RPMI8226 (cell line): ENCODE measurements around the gene TJAP1.
"Not testable (repeated sequence)": the region's sequence is repeated elsewhere in the genome, so short reads cannot be mapped to it uniquely, and the experiment has no call there.

Source experiments
- DNase-seq: peaks from one replicate; pipeline ENCODE4 v3.0.0-alpha.2; 2015

TJAP1 gene

DNA sequence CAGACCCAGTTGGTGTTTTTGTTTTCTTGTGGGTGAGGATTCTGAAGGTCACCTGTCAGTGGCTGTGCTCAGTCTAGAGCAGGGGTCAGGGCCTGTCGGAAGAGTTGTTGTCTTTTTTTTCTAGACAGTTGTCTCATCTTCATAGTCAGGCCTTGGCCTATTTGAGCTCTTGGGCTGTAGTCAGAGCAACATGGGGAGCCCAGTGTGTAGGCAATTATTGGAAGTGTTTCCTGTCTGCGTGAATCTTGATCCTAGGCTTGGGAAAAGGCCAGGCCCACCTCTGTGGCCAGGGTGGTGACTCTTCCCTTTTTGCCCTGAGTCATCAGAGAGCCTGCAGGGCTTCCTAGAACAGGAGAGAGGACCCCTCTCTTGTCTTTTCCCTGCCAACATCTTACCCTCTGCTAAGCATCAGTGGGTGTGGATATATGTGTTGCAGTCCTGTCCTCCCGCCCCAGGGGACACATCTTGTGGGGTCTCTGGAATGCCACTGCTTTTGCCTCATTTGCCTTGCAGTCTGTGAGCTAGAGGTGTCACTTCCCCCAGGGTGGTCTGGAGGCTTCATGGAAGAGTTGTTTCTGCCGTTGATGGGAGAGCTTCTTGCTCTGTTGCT, 11.4 kb downstream of the TJAP1 start:
- no peak for DNase-seq

DNA sequence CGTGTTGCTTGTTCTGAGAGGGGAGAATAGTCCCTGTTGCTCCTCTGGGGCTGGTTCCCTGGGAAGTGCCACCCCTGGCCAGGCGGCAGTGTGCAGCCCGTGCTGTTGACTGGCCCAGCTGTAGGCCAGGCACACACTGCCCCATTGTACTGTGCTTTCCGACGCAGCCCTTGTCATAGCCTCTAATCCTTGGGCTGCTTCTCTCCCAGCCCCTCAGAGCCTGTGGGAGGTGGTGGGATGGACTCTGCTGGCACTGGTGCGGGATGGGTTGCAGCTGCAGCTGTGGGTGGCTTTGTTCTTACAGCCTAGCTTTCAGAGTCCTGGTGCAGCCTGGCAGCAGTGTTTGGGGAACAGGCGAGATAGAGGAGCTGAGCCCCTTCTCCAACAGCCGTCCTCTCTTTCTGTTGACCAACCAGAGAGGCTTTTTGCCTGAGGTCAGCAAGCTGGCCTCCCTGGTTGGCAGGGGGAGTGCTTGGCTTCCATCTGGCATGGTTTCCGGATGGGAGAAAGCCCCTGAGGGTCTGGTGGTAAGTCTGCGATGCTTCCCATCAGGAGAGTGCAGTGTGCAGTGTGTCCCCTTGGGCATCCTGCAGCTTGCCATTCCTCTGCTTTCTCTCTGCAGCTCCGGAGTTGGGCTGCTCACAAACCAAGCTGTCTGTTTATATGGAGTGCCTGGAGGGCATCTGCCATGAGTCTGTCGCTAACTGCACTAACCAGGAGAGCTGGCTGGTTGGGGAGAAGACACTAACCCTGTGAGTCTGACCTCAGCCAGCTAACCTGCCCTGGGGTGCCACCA, 12.1 kb downstream of the TJAP1 start:
- no peak for DNase-seq

DNA sequence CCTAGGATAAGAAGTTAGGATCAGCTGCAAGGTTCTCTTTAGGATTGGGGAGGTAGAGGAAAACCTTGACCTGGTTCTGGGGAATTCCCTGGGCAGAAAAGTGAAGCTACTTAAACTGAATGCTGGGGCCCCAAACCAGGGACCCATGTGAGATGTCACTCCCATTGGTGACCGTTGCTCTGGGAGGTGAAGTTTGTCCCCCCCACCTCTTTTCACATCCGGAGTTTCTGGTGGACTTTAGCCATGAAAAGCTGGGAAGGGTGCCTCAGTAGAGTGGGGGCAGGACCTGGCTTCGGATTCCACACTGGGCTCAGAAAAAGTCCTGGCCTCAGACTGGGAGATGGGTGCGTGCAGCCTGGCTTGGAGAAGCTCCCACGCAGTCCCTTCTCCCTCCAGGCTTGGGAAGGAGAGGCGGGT, 13.2 kb downstream of the TJAP1 start:
- DNase-seq = no peak

DNA sequence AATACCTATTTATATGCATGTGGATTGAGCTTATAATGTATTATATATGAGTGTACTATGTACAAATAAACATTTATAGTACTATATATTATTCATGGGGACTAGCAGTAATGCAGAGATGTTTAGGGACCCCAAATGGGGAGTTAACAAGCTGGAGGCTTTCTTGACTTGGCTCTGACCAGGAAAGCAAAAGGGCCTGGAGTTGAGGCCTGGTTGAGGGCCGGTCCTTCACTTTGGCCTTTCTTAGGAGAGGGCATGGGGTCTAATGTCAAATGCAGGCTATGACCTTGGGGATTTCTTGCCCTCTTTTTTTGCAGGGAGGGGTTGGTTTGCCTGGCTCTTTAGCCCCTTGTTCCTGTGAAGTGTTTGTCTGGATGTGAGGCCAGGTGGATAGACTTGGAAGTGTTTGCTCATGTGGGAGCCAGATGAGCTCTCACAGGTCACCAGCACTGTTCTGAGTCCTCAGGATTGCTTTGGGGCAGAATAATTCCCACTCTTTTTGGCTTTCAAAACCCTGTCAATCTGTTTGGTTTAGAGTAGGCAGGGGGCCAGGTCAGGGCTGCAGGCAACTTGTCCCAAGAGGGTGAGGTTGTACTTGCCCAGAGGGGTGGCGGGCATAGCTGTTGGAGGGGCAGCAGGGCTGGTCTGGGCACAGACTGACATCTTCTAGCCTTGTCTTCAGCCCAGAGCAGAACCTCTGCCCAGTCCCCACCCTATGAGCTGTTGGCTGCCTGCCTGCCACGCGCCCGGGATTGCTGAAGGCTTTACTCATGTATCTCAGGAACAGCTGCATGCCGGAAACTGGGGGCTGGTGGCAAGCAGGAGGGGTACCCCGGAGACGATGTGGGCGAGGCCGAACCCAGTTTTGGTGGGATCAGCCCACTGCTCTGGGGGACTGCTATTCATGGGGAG, 14.6 kb downstream of the TJAP1 start:
- no peak for DNase-seq

DNA sequence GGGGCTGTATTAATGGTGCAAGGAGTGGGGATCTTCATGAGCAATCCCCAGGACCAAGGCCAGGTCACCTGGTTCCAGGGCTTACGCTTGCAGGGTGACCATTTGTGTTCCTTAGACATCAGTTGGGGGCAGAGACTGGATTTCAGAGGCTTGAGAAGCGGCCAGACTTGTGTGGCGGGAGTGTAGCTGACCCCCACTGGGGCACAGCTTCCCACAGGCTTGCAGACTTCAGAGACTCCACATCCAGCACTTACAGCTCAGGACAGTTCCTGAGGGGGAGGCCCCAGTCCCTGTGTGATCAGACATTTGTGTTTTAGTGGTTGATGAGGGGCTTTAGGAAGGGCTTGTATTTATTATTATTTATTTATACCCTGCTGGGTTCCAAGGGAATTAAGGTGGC, 15.3 kb downstream of the TJAP1 start:
- DNase-seq = no peak

DNA sequence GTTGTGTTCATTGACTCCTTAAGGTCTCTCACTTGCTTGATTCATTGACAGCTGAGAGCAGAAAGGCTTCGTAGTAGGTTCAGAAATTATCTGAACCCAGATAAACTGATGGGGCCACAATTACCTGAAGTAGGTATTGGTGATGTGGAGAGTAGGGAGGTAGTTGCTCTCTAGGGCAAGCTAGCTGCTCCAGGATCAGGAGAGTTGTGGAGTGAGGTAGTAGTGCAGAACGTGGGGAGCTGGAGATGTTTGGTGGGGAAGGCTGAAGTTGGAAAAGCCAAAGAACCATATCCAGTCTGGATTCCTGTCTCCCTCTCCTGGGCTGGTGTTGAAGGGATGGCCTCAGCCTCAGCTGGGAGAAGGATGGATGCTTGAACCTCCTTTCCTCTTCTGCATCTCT, 15.9 kb downstream of the TJAP1 start:
- DNase-seq = no peak

DNA sequence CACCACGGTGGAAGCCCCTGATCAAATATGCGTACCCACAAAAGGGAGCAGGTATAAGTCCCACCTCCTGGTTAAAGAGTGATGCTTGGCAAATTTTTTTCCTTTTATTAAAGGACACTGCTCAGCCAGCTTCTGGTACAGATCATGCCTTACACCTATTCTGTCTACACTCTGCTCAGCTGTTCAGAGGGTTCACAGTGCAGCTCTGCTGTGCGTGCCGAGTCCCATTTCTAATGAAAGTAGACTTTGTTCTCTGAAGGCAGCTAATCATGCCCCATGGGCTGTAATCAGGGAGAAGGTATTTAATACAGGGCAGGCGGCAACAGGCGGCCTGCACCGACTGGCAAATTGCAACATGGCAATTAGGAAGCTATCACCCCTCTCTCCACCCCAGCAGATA, 16.5 kb downstream of the TJAP1 start:
- DNase-seq = no peak

DNA sequence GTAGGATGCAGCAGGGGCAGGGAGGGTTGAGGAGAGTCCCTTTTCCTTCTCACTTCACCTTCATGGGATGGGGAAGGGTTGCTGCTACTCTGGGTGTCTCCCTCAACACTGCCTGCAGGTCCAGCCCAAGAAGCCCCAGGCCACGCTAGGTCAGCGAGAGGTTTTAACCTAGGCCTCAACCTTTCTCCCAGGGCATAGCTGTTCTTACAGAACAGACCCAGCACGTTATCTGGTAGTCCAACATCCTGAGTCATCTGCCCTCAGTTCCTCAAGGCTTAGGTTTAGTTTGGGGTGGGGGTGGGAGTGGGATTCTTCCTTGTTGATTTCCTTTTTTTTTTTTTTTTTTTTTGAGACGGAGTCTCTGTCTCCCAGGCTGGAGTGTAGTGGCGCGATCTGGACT, 17.0 kb downstream of the TJAP1 start:
- DNase-seq = no peak

DNA sequence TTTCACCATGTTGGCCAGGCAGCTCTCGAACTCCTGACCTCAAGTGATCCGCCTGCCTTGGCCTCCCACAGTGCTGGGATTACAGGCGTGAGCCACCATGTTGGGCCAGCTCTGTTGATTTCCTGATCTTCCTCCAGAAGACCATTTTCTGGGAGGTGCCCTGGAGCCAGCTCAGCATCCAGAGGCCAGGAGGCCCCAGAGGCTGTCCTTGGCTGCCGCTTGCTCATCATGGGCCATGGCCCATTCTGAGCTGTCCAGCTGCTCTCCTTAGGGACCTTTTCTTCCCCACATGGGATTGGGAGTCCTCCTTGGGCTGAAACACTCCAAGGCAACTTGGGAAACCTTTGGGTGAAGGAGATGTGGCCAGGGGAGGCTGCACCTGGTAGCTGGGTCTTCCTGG, 17.4 kb downstream of the TJAP1 start:
- no peak for DNase-seq

DNA sequence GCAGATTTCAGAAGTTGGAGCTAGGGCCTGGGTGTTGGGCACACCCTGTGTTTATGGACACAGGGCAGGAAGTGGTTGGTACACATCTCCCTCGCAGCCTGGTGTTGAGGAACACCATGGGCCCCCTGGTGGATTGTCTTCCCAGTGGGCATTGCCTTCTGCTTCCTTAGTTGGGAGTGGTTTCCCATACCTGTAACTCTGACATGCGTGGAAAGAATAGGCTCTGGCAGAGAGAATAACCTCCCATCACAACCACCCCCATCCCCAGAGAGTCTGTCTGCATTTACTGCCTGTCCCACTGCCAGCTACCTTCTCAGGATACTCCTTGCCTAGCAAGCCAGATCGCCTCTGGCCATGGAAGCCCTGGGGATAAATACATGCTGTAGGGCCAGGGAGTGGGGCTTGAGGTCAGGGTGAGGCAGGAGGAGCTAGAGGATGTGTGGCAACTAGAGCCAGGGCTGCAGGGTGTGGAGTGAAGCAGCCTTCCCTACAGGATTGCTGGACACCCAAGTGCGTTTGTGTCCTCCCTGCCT, 18.1 kb downstream of the TJAP1 start:
- no peak for DNase-seq

DNA sequence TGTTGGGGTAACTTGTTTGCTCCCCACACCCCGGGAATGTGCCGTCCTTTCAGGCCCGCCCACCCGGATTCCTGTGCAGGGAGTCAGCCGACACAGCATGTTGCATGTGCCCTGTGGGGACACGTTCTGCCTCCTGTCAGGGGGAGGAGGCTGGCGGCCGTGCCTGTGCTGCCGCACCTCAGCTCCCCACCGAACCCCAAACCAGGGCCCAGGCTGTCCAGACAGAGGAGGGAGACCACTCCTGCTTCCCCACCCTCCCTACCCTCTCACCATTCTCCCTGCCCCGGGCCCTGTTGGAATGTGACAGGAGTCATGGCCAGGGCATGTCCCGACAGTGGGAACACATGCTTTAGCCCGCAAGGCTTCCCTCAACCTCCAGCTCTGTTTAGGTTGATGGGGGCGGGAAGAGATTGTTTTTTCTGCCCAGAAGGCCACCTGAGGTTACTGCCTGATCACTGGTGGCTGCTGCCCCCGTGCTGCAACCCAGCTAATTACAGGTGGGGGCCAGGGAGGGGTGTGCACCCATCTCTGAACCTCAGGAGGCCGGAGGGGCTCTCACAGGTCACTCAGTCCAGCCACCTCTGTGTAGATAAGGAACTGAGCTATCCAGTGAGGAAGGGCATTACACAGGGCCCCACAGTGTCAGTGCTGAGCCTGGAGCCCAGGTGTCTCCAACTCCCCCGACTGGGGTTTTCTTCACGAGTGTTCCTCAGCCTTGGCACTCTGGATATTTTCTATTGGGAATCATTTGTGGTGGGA, 19.2 kb downstream of the TJAP1 start:
- DNase-seq = no peak

DNA sequence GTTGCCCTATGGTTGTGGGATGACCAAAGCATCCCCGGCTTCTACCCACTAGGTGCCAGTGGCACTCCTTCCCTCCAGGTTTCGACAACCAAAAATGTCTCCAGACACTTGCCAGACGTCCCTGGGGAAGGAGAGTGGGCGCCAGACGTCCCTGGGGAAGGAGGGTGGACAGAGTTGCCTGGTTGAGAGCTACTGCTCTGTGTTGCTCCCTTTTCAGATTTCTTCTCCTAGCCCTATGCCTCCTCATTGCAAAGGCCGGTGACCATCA, 19.7 kb downstream of the TJAP1 start:
- DNase-seq = no peak

DNA sequence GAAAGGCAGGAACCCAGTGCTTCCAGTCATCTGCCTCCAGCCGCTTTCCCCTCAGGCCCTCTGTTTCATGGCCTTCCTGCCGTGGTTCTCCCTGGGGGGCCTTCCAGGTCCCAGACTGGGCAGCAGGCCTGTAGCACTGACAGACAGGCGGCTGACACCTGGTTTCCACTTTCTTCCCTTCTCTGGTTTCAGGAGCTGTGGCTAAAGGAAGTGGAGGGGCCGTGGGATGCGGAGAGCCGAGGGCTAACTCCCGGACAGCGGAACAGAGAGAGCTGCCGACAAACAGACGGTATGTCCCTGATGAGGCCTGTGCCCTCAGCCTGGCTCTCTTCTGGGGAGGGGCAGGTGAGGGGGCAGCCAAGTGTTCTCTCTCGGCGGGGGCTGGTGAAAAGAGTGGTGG, 20.3 kb downstream of the TJAP1 start:
- no peak for DNase-seq

DNA sequence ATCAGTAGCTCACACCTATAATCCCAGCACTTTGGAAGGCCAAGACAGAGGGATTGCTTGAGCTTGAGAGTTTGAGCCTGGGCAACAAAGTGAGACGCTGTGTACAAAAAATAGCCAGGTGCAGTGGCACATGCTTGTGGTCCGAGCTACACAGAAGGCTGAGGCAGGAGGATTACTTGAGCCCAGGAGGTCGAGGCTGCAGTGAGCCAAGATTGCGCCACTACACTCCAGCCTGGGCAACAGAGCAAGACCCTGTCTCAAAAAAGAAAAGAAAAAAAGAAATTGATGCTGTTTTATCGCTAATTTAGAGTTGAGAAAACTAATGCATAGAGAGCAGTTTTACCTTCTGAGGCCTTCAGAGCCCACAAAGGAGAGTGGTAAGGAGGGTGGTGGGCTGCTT, 20.9 kb downstream of the TJAP1 start:
- DNase-seq = not testable (repeated sequence)

DNA sequence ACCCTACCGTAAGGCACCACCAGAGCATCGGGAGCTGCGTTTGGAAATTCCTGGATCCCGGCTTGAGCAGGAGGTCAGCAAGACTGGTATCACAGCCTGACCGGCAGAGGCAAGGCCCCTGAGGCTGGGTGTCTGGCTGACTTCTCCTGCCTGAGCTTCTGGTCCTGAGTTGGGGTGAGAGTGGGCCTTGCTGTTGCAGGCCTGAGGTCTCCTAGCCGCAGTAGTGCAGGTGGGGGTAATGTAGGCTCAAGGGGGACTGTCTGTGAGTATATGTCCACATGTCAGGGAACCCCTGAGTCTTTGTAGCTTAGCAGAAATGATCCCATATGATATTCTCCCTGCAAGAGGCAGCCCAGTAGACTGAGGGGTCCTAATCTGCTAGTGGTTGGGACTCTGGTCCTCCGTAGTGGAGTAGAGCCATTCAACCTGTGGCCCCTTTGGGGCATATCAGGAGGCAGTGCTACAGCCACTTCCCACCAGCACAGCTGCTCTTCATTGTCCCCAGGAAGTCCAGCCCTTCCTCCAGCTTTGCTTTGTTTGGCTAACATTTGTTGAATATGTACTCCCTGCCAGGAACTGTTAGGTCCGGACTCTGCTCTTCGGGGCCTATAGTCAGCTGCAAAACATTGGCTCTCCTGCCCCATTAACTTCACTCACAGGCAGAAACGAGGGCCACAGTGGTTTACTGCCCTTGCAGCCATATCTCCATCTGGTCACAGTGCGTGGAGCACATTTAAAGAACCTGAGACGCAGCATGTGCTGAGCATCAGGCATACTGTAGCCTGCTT, 21.9 kb downstream of the TJAP1 start:
- no peak for DNase-seq

DNA sequence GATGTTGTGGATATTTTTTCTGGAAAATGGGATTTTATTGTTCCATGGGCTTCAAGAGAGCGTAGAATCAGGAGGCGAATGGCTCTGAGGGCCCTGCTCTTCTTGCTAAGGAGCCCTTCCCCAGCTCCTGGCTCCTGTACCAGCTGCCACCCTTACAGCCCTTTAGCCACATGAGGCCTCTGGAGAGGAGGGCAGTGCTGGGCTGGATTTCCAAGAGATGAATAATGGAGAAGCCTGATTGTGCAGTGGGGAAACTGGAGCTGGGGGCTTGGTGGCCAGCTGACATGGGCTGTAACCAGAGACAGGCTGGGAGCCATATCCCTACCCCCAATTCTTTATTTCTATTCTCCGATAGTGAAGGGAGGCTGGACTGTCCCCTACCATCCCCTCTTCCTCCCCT, 23.6 kb downstream of the TJAP1 start:
- no peak for DNase-seq

DNA sequence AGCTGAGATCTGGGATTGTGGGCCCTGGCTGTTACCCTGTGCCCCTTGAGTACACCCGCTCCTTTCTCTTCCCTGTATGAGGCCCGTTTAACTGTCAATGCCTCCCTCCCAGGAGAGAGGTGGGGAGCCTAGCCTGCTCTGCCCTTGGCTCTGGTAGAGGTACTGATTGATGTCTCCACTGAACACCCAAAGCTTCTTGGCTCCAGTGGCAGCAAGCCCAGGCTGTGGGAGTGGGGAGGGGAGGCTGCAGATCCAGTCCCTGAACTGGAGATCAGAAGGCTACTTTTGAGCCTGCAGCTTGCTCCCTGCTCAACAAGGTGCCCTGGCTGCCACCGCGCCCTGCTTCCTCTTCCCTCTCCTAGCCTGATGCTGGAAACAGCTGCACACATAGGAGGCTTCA, 25.3 kb downstream of the TJAP1 start:
- no peak for DNase-seq

DNA sequence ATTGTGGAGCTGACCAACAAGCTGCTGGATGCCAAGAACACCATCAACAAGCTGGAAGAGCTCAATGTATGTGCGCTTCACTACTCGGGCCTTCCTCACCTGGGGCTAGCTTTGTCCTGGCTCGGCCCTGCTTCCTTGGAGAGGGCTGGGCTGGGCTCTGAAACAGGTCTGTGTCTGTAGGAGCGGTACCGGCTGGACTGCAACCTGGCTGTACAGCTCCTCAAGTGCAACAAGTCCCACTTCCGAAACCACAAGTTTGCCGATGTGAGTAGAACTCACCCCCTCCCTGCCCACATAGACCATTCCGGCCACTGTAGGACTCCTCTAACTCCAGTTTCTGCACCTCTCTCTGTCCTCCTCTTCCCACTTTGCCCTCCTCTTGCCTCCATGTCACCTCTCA, 26.1 kb downstream of the TJAP1 start:
- no peak for DNase-seq

DNA sequence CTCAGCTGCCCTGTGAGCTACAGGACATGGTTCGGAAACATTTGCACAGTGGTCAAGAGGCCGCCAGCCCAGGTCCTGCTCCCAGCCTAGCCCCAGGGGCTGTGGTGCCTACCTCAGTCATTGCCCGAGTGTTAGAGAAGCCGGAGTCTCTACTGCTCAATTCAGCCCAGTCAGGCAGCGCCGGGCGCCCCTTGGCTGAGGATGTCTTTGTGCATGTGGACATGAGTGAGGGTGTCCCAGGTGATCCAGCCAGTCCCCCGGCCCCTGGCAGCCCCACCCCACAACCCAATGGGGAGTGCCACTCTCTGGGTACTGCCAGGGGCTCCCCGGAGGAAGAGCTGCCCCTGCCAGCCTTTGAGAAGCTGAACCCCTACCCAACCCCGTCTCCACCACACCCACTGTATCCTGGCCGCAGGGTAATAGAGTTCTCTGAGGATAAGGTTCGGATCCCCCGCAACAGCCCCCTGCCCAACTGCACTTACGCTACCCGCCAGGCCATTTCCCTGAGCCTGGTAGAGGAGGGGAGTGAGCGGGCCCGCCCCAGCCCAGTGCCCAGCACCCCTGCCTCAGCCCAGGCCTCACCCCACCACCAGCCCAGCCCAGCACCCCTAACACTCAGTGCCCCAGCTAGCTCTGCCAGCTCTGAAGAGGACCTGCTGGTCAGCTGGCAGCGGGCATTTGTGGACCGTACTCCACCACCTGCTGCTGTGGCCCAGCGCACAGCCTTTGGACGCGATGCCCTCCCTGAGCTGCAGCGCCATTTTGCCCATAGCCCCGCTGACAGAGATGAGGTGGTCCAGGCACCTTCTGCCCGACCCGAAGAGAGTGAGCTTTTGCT, 27.6 kb downstream of the TJAP1 start:
- no peak for DNase-seq

DNA sequence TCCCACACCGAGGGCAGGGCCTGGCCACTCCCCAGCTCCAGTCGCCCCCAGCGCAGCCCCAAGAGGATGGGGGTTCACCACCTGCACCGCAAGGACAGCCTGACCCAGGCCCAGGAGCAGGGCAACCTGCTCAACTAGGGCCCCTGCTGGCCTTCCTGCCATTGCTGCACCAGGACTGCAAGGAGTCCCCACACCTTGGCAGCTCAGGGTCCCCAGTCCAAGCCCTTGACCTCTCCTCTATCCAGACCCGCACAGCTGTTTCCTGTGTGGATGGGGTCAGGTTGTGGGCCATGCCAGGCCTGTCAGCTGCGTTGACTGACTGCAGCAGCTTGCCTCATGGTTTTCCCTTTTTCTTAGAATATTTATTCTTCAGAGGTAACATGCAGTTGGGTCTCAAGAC, 28.3 kb downstream of the TJAP1 start:
- no peak for DNase-seq

DNA sequence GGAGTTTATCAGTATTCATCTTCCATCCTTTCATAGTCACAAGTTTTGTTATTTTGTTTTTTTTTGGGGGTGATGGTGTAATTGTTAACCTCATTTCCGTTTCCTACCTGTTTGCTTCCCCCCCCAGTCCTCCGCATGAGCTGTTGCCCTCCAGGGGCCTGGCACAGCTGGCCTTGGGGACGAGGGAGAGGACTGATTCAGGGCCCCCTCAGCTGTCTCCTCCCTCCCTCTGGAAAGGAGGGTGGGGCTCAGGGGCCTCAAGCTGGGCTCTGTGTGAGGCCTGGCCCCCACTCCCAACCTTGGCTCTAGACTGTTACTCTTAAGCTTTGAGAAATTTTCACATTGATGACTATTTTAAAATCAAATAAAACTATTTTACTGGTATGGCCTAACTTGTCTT, 28.8 kb downstream of the TJAP1 start:
- DNase-seq = no peak
